Small intestine (tissue), 7 donors: ENCODE measurements around the gene CCDC57. TPM values are rescaled to one million over a fixed set of nuclear protein-coding genes. Genes with fewer than 3 reads are reported as not detected.
"Not testable (repeated sequence)": the region's sequence is repeated elsewhere in the genome, so short reads cannot be mapped to it uniquely, and the experiment has no call there.

ENCODE experiments used
- DNase-seq, 2 donors: peaks; one replicate each; pipeline versions ENCODE4 v3.0.0 to v3.0.0-alpha.2; 2013
- FAIRE-seq: peaks from 2 replicates; lab custom pipeline; 2012; peaks lifted over from hg19 to GRCh38; lab: Jason Lieb, UNC
- H3K27ac ChIP-seq, 3 donors: one replicate each; pipeline ENCODE4 v1.5.1; 2013; ENCODE audit warnings: low read length in 2 of 3, mild to moderate bottlenecking in 2 of 3, control low read depth in 1 of 3, inconsistent platforms in 1 of 3, low read depth in 1 of 3, moderate library complexity in 1 of 3
- H3K27me3 ChIP-seq, 3 donors: one replicate each; pipeline ENCODE4 v1.6.1; 2013; ENCODE audit warnings: low read length in 3 of 3, inconsistent platforms in 1 of 3; ENCODE audit not compliant: control insufficient read depth in 3 of 3, insufficient read depth in 3 of 3
- H3K36me3 ChIP-seq, 3 donors: one replicate each; pipeline ENCODE4 v1.6.1; 2013; ENCODE audit warnings: low read length in 3 of 3, inconsistent platforms in 1 of 3, low read depth in 1 of 3, mild to moderate bottlenecking in 1 of 3, moderate library complexity in 1 of 3; ENCODE audit not compliant: control insufficient read depth in 3 of 3, insufficient read depth in 2 of 3
- H3K4me1 ChIP-seq, 3 donors: one replicate each; pipeline ENCODE4 v1.6.1; 2013; ENCODE audit warnings: low read length in 2 of 3, inconsistent platforms in 1 of 3, low read depth in 1 of 3, mild to moderate bottlenecking in 1 of 3, moderate library complexity in 1 of 3; ENCODE audit not compliant: control insufficient read depth in 3 of 3, insufficient read depth in 2 of 3
- H3K4me3 ChIP-seq, 3 donors: one replicate each; pipeline ENCODE4 v1.5.1; 2013; ENCODE audit warnings: low read length in 3 of 3, control low read depth in 1 of 3, inconsistent platforms in 1 of 3, low read depth in 1 of 3, mild to moderate bottlenecking in 1 of 3, moderate library complexity in 1 of 3
- H3K9me3 ChIP-seq, 2 donors: one replicate each; pipeline ENCODE4 v1.6.1; 2013; ENCODE audit warnings: low read depth in 1 of 2, low read length in 1 of 2; ENCODE audit not compliant: control insufficient read depth in 2 of 2, insufficient read depth in 1 of 2
- WGBS, 3 donors: extraction: QIAGEN DNeasy Blood & Tissue Kit; methylation state at CpG; one replicate each; pipeline ENCODE4 v1.1.7; 2013; 5-methylcytosine and 5-hydroxymethylcytosine counted together
- polyA plus RNA-seq, 4 donors: library from polyadenylated mRNA; stranded (reverse) in 3 of 4; unstranded in 1 of 4; fragments of 200-250 nt in 3 of 4; fragments of 120-200 nt in 1 of 4; gene quantifications; one replicate each; pipeline versions ENCODE4 v1.2.1 to v1.2.3, GENCODE V29; 2013
- donor health status: healthy with polysubstance abuse.
- donor health status: control.
- donor health status: control.
- donor health status: Bipolar disorder and iron deficiency.
- donor health status: healthy.

Gene CCDC57
- polyA plus RNA-seq, 4 donors = 36.7 to 97.3 (median 44.6) TPM

DNA sequence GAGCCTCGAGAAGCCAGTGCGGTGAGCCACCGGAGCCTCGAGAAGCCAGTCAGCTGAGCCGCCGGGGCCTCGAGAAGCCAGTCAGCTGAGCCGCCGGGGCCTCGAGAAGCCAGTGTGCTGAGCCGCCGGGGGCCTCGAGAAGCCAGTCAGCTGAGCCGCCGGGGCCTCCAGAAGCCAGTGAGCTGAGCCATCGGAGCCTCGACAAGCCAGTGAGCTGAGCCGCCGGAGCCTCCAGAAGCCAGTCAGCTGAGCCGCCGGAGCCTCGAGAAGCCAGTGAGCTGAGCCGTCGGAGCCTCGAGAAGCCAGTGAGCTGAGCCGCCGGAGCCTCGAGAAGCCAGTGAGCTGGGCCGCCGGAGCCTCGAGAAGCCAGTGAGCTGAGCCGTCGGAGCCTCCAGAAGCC lies 42.1 kb upstream of the CCDC57 start:
- WGBS, 3 donors = 97 to 99% (median 98%) methylated on average over 24 to 33 of the region's 33 CpGs
- not testable (repeated sequence) for H3K4me3 ChIP-seq, H3K4me1 ChIP-seq, FAIRE-seq, H3K9me3 ChIP-seq, H3K27ac ChIP-seq, DNase-seq, H3K27me3 ChIP-seq
- peaks cover 34 to 84% (median 51%) of the 10 kb centered on the region in 3 donors for H3K36me3 ChIP-seq

DNA sequence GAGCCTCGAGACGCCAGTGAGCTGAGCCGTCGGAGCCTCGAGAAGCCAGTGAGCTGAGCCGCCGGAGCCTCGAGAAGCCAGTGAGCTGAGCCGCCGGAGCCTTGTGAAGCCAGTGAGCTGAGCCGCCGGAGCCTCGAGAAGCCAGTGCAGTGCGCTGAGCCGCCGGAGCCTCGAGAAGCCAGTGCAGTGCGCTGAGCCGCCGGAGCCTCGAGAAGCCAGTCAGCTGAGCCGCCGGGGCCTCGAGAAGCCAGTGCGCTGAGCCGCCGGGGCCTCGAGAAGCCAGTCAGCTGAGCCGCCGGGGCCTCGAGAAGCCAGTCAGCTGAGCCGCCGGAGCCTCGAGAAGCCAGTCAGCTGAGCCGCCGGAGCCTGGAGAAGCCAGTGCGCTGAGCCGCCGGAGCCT lies 41.5 kb upstream of the CCDC57 start:
- not testable (repeated sequence) for H3K27ac ChIP-seq, H3K4me1 ChIP-seq, H3K4me3 ChIP-seq, DNase-seq, H3K27me3 ChIP-seq, H3K9me3 ChIP-seq, FAIRE-seq
- 96 to 99% (median 99%) methylated on average over 35 to 39 of the region's 39 CpGs for WGBS, 3 donors
- peaks cover 35 to 86% (median 53%) of the 10 kb centered on the region in 3 donors for H3K36me3 ChIP-seq

DNA sequence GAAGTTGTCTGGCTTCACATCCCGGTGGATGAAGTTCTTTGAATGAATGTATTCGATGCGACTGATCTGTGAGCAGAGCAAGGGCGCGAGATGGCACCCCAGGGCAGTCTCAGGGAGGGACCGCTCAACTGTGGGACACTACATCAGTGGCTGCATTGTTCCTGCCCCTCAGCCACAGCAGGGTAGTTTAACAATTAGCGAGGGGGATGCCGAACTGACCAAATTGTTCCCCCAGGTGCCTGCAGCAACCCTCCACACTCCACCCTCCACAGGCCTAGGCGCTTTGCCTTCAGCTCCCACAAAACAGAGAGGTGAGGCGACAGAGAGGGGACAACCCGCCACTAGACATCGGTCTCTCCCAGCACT lies 40.5 kb upstream of the CCDC57 start:
- FAIRE-seq = no peak
- no peaks in the 10 kb centered on the region for H3K27me3 ChIP-seq
- no peak overlapping the region for H3K27ac ChIP-seq
- no peak for DNase-seq
- no peaks in the 10 kb centered on the region for H3K4me1 ChIP-seq
- peaks cover 35 to 92% (median 59%) of the 10 kb centered on the region in 3 donors for H3K36me3 ChIP-seq
- 95 to 98% (median 97%) methylated on average over 12 of the region's 12 CpGs for WGBS, 3 donors
- no peaks in the 10 kb centered on the region for H3K9me3 ChIP-seq
- no peak overlapping the region for H3K4me3 ChIP-seq

DNA sequence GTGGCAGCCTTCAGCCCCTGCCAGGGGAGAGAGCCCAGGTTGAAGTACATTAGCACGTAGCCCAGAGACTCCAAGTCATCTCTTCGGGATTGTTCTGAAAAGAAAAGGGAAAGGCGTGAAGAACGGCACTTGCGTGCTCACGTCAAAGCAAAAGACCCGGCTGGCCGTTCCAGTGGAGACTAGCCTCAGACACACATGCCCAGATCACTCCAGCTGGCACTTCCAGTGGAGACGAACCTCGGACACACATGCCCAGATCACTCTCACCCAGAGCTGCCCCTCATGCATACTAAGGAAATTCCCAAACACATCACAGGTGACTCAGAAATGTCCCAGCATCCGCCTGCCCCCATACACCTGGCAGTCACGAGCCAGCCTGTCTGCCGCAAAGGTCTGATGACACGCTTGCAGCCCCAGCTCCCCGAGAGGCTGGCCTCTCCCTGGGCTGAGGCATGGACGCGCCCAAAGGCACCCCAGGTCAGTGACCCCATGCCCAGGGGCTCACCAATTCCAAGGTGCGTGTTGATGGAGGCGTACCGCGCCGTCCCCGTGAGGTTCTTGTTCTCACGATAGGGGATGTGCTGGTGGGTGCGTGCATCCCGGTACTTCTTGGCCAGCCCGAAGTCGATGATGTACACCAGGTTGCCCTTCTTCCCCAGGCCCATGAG lies 40.0 kb upstream of the CCDC57 start:
- H3K9me3 ChIP-seq = no peaks in the 10 kb centered on the region
- H3K27ac ChIP-seq = no peak overlapping the region
- 96% methylated on average over 28 of the region's 28 CpGs for WGBS, 3 donors
- DNase-seq (no peak), FAIRE-seq (no peak)
- H3K4me1 ChIP-seq = no peaks in the 10 kb centered on the region
- no peaks in the 10 kb centered on the region for H3K27me3 ChIP-seq
- H3K36me3 ChIP-seq = peaks cover 34 to 93% (median 58%) of the 10 kb centered on the region in 3 donors
- no peak overlapping the region for H3K4me3 ChIP-seq

DNA sequence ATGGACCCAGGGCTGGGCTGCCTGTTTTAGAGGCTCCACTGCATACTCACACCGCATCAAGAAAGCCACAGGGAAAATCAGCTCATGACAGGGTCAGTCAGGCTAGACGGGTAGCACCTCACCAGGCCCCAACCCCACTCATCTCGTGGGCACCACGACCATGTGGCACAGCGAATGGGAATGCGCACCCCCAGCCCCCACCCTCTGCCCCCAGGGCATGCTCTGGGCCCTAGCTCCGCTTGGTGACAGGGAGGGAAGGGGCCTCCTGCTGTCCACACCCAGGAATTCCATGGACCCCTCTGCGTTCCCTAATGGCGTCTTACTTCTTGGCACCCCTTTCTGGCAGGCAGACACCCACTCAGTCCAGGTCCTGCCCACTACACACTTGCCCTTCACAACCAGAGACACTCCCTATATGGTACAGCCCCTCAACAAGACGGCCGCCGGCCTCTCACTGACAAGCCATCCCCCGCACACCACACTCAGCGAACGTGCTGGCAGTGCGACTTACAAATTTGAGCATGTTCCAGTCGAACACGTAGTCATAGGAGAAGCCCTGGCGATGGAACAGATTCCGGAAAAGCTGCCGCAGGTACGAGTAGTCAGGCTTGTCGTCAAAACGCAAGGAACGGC lies 38.3 kb upstream of the CCDC57 start:
- no peak for DNase-seq
- FAIRE-seq = no peak
- Histone ChIP-seq H3K27me3 (no peaks in the 10 kb centered on the region), H3K27ac (no peak overlapping the region), H3K36me3 (peaks cover 36 to 95% (median 61%) of the 10 kb centered on the region in 3 donors), H3K4me1 (peaks cover 0 to 4% (median 0%) of the 10 kb centered on the region in 3 donors), H3K4me3 (no peak overlapping the region), H3K9me3 (no peaks in the 10 kb centered on the region)
- 92 to 93% (median 92%) methylated on average over 25 of the region's 25 CpGs for WGBS, 3 donors

DNA sequence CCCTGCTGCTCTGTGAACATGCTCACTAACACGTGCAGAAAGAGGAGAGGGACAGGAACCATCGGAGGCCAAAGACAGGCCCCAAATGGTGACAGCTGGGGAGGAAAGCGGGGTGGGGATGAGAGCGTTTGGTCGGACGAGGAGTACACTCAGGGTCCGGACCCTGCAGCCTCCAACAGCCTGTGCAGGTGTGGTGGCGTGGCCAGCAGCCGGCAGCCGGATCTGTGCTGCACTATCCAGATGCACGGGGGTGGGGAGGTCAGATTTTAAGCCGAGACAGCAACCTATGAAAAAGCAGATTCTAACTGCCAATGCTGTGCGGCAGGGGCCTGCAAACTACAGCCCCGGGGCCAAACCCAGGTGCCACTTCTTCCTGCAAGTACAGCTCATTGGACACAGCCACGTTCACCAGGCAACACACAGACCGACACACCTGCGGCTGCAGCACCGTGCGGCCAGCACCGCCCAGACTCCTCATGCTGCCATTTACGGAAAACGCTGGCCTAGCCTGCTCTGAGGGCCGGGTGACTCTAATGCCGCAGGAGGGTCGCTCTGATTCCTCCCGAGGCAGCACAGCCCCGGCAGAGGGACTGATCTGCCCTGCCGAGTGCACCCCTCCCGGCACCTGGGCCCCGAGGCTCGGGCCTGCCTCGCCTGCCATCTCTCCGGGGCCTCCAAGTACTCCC lies 37.4 kb upstream of the CCDC57 start:
- no peak for FAIRE-seq

DNA sequence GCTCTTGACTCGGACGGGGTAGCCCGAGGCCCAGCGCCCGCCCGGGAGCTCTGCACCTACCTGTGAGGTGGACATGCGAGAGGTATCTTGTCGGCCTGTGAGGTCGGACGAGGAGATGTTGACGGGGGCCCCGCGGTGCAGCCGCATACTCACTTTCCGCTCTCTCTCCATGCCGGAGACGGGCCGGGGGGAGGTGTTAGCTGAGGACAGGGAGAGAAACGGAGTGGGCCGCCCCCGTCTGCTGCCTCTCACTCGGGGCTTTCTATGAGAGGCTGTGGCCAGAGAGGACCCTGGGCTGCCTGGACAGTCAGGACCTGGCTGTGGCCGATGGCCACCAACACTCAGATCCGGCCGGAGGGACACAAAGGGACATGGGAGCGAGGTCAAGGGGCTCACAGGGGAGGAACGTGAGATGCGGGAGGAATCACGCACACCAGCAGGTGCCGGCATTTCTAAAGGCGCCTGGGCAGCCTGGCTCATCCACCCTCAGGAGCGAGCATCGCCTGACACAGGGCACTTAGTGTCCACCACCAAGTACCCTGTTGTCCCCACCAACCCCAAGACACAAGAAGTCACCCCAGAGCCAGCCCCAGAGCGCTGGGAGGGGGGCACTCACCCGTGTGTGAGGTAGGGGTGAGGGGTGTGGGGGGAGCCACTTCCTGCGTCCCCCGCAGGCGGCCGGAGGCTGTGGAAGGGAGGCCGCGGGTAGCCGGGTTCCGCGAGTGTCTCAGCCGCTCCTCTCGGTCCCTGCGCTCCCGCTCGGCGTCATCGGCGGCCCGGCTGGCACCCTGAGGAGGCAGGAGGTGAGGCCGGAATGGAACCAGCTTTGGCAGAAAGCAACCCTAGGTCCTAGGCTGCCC lies 36.4 kb upstream of the CCDC57 start:
- Histone ChIP-seq H3K4me3 (no peak overlapping the region), H3K27ac (no peak overlapping the region), H3K36me3 (peaks cover 34 to 98% (median 66%) of the 10 kb centered on the region in 3 donors), H3K4me1 (peaks cover 0 to 4% (median 0%) of the 10 kb centered on the region in 3 donors), H3K9me3 (no peaks in the 10 kb centered on the region), H3K27me3 (no peaks in the 10 kb centered on the region)
- FAIRE-seq (no peak), DNase-seq (no peak)
- 93 to 95% (median 94%) methylated on average over 52 to 54 of the region's 54 CpGs for WGBS, 3 donors

More for the DNA sequence above, 37.4 kb upstream of the CCDC57 start:
- no peaks in the 10 kb centered on the region for H3K9me3 ChIP-seq
- H3K4me3 ChIP-seq = no peak overlapping the region
- no peak for DNase-seq
- H3K27ac ChIP-seq = no peak overlapping the region
- H3K4me1 ChIP-seq = peaks cover 0 to 4% (median 0%) of the 10 kb centered on the region in 3 donors
- H3K36me3 ChIP-seq = peaks cover 34 to 95% (median 59%) of the 10 kb centered on the region in 3 donors
- H3K27me3 ChIP-seq = no peaks in the 10 kb centered on the region
- 87 to 91% (median 89%) methylated on average over 32 to 33 of the region's 33 CpGs for WGBS, 3 donors
